Left renal cortex interstitium (tissue), 4 donors: Measurements from ENCODE around the gene AP4S1. TPM values are rescaled to one million over a fixed set of nuclear protein-coding genes. Genes with fewer than 3 reads are reported as not detected.

Experiments used
- DNase-seq, 4 donors: peaks; one replicate each; pipeline ENCODE4 v3.0.0-alpha.2; 2013; ENCODE audit warnings: low read depth in 4 of 4, low spot score in 2 of 4, missing footprints in 1 of 4
- polyA plus RNA-seq, 4 donors: library from polyadenylated mRNA; unstranded; fragments of 120-200 nt; gene quantifications; one replicate each; pipeline ENCODE4 v1.2.1, GENCODE V29; 2013; ENCODE audit not compliant: insufficient read length in 4 of 4

Gene AP4S1
- polyA plus RNA-seq, 4 donors = 17.6 to 22.3 (median 18.7) TPM

DNA sequence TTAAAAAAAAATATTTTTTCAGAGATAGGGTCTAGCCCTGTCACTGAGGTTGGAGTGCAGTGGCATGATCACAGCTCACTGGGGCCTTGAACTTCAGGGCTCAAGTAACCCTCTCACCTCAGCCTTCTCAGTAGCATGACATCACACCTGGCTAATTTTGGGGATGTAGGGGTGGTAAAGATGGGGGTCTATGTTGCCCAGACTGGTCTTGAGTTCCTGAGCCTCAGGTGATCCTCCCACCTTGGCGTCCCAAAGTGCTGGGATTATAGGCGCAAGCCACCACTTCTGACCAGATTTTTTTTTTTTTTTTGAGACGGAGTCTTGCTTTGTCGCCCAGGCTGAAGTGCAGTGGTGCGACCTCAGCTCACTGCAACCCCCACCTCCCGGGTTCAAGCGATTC lies 101.2 kb downstream of the AP4S1 start:
- no peak for DNase-seq

DNA sequence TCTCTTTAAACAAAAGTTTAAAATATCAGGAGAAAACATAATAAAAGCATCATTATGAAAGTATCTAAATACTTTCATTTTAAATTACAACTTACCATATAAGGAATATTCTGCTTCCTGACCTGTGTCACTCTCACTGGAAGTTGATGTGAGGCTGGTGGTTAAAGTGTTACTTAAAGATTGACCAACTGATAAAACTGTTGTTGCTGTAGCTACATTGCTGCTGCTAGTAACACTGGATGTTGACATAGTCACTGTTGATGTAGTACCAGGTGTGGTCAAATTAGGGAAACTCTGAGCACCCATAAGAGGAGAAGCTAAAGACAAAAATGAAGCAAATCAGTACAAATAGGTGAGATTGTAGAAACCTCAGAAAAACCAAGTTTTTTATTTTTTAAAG lies 102.2 kb downstream of the AP4S1 start:
- DNase-seq = no peak

DNA sequence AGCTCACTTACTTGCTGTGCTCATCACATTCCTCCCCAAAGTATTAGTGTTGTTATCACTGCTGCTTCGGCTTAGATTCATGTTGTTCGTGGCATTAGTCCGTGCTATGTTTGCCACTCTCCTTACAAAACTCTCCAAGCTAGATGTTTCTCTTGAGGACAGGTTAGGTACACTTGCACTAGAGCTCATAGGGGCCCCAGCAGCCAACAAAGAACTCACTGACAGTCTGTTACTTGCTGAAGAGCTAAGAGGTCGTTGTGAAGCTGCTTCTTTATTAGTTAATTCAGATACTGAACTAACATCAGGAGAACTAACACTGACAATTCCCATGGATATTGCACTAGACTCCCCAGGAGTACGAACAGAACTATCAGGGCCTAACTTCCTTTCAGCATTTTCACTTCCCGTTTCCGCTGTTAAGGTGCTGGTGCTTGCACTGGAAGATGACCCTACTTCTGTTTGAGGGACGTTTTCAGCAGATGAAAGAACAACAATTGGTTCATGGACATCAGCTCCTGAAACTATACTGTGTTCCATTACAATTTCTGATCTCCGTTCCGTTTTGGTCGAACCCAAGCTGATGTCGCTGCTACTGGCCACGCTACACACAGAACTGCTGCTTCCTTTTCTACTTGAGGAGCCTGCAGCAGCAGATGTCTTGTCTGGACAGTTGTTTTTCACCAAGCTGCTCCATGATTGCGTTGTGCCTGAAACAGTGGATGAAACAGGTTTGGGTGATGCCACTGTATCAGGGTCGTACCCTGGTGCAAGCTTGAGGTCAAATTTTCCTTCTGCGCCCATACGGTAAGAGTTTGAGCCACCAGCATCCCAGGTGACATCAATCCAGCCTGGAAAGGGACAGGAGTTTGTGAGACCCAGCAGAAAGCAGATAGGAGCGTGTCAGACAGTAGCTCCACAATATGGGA lies 103.4 kb downstream of the AP4S1 start:
- DNase-seq = no peak

DNA sequence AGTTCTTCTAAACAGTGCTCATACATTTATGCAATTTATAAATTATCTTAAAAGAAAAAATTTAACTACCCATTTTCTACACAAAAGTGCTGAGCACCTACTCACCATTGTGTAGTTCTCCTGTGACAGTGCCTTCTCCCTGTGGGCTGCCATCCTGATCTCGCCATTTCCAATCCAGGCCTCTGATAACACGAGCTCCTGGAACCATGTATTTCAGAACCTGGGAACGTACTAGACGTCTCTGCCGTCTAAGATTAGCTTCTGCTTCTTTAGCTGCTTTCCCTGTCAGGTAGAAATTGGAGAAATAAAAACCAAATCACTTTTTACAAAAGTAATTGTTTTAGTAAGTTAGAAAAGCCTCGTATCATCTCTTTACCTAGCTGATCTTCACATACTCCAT lies 107.7 kb downstream of the AP4S1 start:
- DNase-seq = no peak

DNA sequence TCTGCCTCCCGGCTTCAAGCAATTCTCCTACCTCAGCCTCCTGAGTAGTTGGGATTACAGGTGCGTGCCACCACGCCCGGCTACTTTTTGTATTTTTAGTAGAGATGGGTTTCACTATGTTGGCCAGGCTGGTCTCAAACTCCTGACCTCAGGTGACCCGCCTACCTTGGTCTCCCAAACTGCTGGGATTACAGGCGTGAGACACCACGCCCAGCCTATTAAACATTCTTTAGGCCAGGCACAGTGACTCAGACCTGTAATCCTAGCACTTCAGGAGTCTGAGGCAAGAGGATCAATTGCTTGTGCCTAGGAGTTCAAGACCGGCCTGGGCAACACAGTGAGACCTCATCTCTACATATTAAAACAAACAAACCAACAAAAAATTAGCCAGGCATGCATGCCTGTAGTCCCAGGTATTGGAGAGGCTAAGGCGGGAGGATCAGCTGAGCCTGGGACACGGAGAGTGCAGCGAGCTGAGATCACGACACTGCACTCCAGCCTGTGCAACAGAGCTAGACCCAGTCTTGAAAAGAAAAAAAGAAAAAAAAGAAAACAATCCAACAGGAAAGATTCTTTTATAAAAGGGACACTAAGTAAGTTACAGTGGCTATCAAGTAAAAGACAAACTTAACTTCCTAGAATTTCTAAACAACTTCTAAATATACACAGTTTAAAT lies 111.9 kb downstream of the AP4S1 start:
- no peak for DNase-seq

DNA sequence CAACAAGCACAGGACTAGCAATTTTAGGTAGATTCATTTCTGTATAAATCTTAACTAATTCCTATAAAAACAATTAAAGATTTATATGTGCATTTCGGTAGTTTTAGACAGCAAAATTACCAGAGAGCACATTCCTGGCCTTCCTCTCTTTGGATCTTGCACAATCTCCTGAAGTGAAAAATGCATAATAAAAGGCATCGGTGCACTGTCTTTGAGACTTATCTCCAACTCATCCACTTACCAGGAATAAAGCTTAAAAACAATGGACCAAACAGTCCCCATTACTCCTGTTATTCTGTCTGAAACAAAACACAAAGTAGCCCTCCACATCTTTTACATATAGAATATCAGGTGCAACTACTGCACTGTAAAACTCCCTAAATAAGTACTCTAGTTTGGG lies 112.9 kb downstream of the AP4S1 start:
- DNase-seq = no peak

DNA sequence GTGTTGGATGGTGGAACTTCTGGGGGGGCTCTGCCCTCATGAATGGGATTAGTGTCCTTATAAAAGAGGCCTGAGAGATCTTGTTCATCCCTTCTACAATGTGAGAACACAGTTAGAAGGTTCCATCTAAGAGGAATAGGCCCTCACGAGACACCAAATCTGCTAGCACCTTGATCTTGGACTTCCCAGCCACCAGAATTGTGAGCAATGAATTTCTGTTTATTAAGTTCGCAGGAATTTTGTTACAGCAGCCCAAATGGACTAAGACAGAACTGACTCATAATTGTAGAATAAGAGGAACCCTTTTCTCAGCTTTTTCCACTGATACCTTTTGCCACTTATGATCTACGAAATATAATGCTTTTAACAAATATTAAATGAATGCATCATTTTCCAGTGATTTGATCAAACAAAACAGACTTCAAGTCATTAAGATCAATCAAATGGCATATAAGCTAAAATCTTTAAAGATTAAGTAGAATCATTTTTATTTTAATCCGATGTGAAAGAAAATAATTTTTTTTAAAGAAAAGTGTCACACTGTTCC lies 113.9 kb downstream of the AP4S1 start:
- no peak for DNase-seq

DNA sequence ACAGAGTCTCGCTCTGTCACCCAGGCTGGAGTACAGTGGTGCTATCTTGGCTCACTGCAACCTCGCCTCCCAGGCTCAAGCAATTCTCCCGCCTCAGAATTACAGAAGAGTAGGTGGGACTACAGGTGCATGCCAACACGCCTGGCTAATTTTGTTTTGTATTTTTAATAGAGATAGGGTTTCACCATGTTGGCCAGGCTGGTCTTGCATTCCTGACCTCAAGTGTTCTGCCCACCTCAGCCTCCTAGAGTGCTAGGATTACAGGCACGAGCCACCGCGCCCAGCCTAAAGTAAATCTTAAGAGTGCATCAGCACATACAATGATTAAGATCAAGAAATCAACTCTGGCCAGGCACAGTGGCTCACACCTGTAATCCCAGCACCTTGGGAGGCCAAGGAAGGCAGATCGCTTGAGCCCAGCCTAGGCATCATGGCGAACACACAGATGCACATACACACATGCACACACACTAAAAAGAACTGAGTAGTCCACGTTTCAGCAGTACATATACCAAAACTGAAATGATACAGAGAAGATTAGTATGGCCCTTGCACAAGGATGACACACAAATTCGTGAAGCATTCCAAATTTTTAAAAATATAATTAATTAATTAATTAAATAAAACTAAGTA lies 117.1 kb downstream of the AP4S1 start:
- DNase-seq = no peak

Other genes starting within 250 kb of the AP4S1 start
- 1 to 10 TPM; 2.5 to 5.4 (median 3.3) TPM for gene COCH, start 151.1 kb upstream of the AP4S1 start, polyA plus RNA-seq
- gene STRN3, start 730 bp downstream of the AP4S1 start, polyA plus RNA-seq = 10 to 100 TPM; 39.0 to 50.3 (median 46.0) TPM
- 100 to 1,000 TPM; 138 to 193 (median 172) TPM for gene HECTD1, start 182.1 kb downstream of the AP4S1 start, polyA plus RNA-seq